Psoas muscle (tissue), 8 donors: Measurements from ENCODE around the gene COPE. TPM values are rescaled to one million over a fixed set of nuclear protein-coding genes. Genes with fewer than 3 reads are reported as not detected.

Source experiments
- ATAC-seq, 4 donors: fragments of 200-7000 bp; cut with Tn5 transposase; one replicate each; pipeline ENCODE4 v1.9.1; 2020; ENCODE audit warnings: moderate library complexity in 3 of 4, mild to moderate bottlenecking in 2 of 4
- DNase-seq, 2 donors: peaks; one replicate each; pipeline ENCODE4 v3.0.0-alpha.2; 2020
- H3K27ac ChIP-seq: fragments of 200-600 bp; one replicate; pipeline ENCODE4 v1.8.0; 2022
- H3K27me3 ChIP-seq, 3 donors: fragments of 200-600 bp in 1 of 3; one replicate each; pipeline versions ENCODE4 v1.6.1 to v1.8.0; 2013 to 2022; ENCODE audit warnings: low read length in 2 of 3, mild to moderate bottlenecking in 2 of 3, moderate library complexity in 1 of 3; ENCODE audit not compliant: insufficient read depth in 3 of 3
- H3K36me3 ChIP-seq, 2 donors: fragments of 200-600 bp in 1 of 2; one replicate each; pipeline versions ENCODE4 v1.6.1 to v1.8.0; 2013 to 2022; ENCODE audit warnings: low read depth in 1 of 2, mild to moderate bottlenecking in 1 of 2, moderate library complexity in 1 of 2; ENCODE audit not compliant: insufficient read depth in 1 of 2
- H3K4me1 ChIP-seq: fragments of 200-600 bp; one replicate; pipeline ENCODE4 v1.8.0; 2022
- H3K4me3 ChIP-seq: fragments of 200-600 bp; one replicate; pipeline ENCODE4 v1.8.0; 2022; ENCODE audit warnings: mild to moderate bottlenecking
- H3K9me3 ChIP-seq: fragments of 200-600 bp; one replicate; pipeline ENCODE4 v1.8.0; 2022
- CTCF ChIP-seq: fragments of 200-600 bp; IDR thresholded peaks from one replicate; pipeline ENCODE4 v1.8.0; 2022; ENCODE audit warnings: antibody characterized with exemption
- WGBS, 3 donors: extraction: QIAGEN DNeasy Blood & Tissue Kit; methylation state at CpG; one replicate each; pipeline versions ENCODE4 v1.1.6 to v1.1.7; 2013; 5-methylcytosine and 5-hydroxymethylcytosine counted together
- intact Hi-C, 2 donors: fragments of 100-400 bp; cut with DNase I; formaldehyde crosslinking; loops; one replicate each; pipeline versions ENCODE4 v1.11.0 to v1.14.2; 2022
- polyA plus RNA-seq, 3 donors: library from polyadenylated mRNA; stranded (reverse); fragments of 200-250 nt; gene quantifications; one replicate each; pipeline ENCODE4 v1.2.3, GENCODE V29; 2013
- total RNA-seq, 4 donors: library from RNA; stranded (reverse); fragmentation: NEBNext Ultra II Directional in 2 of 4; extraction: Animal tissue kit (Norgen Biotek cat#: 25700) in 2 of 4; gene quantifications; one replicate each; pipeline versions ENCODE4 v1.2.1 to v1.2.4, GENCODE V29; 2021 to 2023
- donor health status: healthy with polysubstance abuse.
- donor health status: DM: no; HTN: no; CAD: no; lungs with moderate emphysema.
- donor health status: Bipolar disorder and iron deficiency.
- donor health status: healthy.
- donor health status: DM: yes; HTN: yes; CAD: no.
- donor health status: DM: no; HTN: no; CAD: no.
- donor health status: DM: no; HTN: no; CAD: no.
- donor health status: DM: yes; HTN: yes; CAD: no.

COPE gene
- total and polyA plus RNA-seq, 7 donors = 91.5 to 173 (median 110) TPM

GRCh38 chr19:18899624-18900560, 19.3 kb downstream of the COPE start:
- no peak for DNase-seq
- intact Hi-C loops = no loop called here
- ATAC-seq = no peak

GRCh38 chr19:18898607-18899408, 20.4 kb downstream of the COPE start:
- Histone ChIP-seq H3K4me1 (peaks cover 13% of the 10 kb centered on the region), H3K4me3 (no peak overlapping the region), H3K36me3 (peaks cover 0 to 32% of the 10 kb centered on the region in 2 donors), H3K9me3 (no peaks in the 10 kb centered on the region), H3K27me3 (no peaks in the 10 kb centered on the region), H3K27ac (no peak overlapping the region)
- no peak for DNase-seq
- WGBS, 3 donors = 69 to 75% (median 70%) methylated on average over 18 of the region's 18 CpGs
- no peak for ATAC-seq
- TF ChIP-seq CTCF = no peak
- intact Hi-C loops = no loop called here

More at GRCh38 chr19:18899624-18900560, 19.3 kb downstream of the COPE start:
- Histone ChIP-seq H3K4me1 (peaks cover 2% of the 10 kb centered on the region), H3K27ac (no peak overlapping the region), H3K4me3 (no peak overlapping the region), H3K9me3 (no peaks in the 10 kb centered on the region), H3K27me3 (no peaks in the 10 kb centered on the region), H3K36me3 (peaks cover 0 to 41% of the 10 kb centered on the region in 2 donors)
- TF ChIP-seq CTCF = no peak
- 86 to 88% (median 87%) methylated on average over 20 of the region's 20 CpGs for WGBS, 3 donors

GRCh38 chr19:18898081-18898606, 21.0 kb downstream of the COPE start:
- 35 to 49% (median 37%) methylated on average over 15 to 18 of the region's 18 CpGs for WGBS, 3 donors
- peak in 1 of 4 donors; percentile 5 for ATAC-seq
- intact Hi-C loops = no loop called here

More at GRCh38 chr19:18898081-18898606, 21.0 kb downstream of the COPE start:
- DNase-seq = no peak
- Histone ChIP-seq H3K4me3 (no peak overlapping the region), H3K4me1 (peaks cover 14% of the 10 kb centered on the region), H3K27me3 (no peaks in the 10 kb centered on the region), H3K27ac (peak overlapping the region; percentile 16), H3K9me3 (no peaks in the 10 kb centered on the region), H3K36me3 (peaks cover 0 to 30% of the 10 kb centered on the region in 2 donors)
- TF ChIP-seq CTCF = no peak
